Activated CD4-positive, alpha-beta T cell treated with anti-CD3 and anti-CD28 coated beads, Interleukin-2, amount 50 U/mL, for 1 hour (primary cell): ENCODE results near the gene PPP1R26.

Experiments
- DNase-seq: peaks from one replicate; pipeline ENCODE4 v3.0.0-alpha.2; 2020

Gene PPP1R26

GRCh38 chr9:135489188-135489906 lies 9.8 kb downstream of the PPP1R26 start:
- DNase-seq, result no peak

- DNase-seq, result no peak
These were observed 10.7 kb downstream of the PPP1R26 start for GRCh38 chr9:135490166-135490870.

DNA sequence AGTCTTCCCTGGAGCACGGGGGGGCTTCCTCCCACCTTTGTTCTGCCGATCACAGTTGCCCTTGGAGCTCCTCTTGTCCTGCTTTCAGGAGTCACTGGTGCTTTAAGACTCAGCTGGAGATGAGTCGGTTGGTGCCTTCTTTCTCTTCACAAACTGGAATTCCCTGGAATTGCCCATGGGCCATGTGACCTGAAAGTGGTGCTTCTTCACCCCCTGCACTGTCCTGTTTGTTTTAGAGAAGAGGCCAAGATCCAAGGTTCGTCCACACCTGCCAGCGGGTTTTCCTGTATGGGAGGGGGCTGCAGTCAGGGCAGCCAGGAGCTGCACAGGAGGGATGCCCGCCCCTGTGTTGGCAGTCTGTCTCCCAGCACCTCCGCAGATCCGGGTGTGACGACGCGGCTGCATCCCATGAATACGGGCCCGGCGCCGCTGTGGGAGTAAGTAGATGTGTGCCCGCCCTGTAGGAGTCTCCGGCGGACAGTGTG lies 11.4 kb downstream of the PPP1R26 start:
- no peak for DNase-seq

DNA sequence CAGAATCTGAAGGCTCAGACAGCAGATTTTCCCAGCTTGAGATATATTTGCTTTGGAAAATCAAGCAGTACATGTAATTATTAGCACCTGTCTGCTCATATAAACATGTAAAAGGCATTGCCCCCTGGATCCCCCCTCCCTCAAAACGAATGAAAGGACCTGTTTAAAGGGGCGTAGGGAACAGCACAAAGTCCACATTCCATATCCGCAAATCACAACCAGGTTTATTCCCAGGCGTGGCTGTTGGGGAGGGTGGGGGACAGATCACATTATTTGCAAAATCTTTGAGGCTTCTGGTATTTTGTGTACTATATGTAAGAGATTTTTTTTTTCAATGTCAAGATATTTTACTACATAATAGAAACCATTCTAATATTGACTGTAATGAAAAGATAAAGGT lies 12.2 kb downstream of the PPP1R26 start:
- no peak for DNase-seq

- no peak for DNase-seq
These were observed 13.5 kb downstream of the PPP1R26 start for GRCh38 chr9:135492886-135493669.

DNA sequence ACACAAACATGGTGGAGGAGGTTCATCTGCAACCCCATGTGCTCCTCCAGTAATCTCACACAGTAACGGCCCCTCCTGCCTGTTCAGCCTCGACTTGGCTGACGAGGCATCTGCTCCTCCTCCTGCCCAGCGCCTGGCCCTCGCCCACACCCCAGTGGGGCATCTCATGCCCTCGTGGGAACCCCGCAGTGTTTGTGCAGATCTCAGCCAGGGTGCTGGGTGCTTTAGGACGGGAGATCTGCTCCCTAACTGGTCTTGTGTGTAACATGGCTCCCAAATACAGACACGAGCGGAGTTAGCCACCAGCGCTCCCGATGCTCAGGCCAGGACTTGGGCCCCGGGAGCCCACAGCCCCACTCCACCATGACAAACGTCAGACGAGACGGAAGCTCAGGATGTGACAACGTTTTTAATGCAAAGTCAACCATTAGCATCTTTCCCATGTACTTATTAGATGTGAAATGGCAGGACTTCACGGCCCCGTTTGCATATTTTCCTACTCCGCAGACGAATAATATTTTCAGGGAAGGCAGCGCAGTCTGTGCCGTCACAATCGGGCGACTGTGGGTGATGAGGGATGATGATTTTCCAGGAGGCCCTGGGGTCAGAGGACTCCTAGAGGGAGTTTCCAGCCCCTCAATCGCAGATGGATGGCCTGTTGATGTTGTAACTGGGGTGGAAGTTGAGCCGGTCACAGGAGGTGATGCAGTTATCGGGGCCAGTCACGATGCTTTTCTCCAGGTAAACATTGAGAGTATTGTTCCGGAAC lies 15.4 kb downstream of the PPP1R26 start:
- DNase-seq, result no peak

DNA sequence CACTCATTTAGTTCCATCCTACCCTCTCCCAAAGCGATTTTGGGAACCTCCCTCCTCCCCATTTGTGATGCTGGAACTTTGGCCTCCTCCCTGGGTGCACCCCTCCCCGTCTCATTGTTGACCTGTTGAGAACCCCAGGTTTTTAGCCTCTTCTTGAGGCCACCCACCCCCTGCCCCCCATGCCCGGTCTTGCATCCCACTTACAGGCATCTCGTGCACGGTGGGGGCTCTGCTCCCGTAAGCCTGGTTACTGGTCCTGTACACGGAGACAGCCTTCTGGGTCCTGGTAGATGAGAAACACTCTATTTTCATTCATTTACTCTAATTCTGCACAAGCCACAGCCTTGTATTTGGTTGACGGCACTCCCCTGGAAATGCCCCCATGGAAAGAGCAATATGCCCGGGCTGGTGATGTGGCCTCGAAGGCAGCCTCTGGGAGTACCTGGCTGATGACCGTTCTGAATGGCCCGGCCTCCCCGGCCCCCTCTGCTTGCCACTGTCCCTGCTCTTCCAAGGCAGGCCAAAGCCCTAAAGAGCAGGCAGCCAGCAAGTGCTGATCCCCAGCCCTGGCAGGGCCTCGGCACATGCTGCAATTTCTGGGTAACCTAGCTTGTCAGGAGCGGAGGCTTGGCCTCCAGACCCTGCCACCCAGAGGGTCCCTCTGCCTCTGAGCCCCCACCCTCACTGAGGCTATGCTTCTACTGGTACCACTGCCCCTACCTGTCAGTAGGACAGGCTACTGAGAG lies 19.0 kb downstream of the PPP1R26 start:
- DNase-seq, result no peak

DNA sequence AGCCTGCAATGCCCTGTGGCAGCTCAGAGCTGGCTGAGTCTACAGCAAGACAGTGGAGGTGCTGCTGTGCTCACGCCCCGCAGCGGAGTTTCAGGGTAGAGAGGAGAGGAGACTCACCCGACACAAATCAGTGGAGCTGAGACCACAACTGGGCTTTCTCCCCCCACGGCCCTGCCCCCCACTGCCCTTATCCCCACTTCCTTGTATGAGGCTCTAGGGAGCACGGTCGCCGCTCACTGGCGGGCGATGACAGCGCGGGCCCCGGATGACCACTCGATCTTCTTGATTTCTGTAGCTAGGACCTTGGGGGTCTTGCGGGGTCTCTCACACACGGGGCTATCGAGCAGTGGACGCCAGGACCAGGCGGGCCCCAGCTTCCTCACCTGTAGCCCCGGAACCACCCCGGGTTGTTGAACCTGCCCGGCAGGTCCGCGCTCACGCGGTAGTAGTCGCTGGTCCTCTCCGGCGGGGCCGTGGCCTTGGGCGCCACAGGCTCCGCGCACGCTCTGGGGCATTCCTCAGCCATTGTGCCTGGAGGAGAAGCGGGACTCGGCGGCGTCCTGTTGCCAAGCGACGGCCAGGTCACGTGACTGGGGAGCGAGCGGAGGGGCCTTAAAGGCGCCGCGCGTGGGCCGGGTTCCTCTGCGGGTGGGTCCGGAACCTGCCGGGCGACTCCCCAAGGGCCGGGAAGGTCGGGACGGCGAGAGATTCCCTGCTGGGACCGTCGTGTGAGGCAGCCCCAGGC lies 19.9 kb downstream of the PPP1R26 start:
- DNase-seq, result peak; percentile 91

- DNase-seq, result no peak
These were observed 20.5 kb downstream of the PPP1R26 start for GRCh38 chr9:135500071-135500524.

DNA sequence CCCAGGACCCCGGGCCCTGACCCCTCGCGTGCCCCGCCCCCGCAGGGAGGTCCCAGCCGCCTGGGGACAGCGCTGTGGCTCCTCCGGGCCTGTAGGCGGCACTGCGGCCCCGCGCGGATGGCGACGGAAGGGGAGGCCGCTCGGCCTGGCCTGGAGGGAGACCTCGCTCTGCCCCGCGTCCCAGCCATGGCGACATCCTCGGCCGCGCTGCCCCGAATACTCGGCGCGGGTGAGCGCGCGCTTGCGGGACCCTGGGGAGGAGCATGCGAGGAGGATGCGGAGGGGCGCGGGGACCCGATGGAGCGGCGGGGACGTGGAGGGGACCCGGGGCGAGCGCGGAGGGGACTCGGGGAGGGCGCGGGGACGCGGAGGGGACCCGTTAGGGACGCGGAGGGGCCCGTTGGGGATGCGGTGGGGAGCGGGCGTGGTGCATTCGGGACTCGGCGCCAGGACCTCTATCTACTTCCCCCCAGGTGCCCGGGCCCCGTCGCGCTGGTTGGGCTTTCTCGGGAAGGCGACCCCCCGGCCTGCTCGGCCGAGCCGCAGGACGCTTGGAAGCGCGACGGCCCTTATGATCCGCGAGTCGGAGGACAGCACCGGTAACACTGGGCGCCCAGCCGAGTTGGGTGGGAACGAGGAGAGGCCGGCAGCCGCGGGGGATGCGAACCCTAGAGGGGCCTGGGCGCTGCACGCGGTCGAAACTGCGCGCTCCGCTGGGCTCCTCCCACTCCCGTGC lies 21.1 kb downstream of the PPP1R26 start, which contains the start of gene MRPS2:
Gene MRPS2, plus strand, starts transcription at position 158 of the 736 bp plus-strand sequence. Its CDS starts 29 bp downstream, at position 187.
- peak; percentile 79 for DNase-seq

- DNase-seq, result no peak
These were observed 21.9 kb downstream of the PPP1R26 start for GRCh38 chr9:135501261-135502167.

DNA sequence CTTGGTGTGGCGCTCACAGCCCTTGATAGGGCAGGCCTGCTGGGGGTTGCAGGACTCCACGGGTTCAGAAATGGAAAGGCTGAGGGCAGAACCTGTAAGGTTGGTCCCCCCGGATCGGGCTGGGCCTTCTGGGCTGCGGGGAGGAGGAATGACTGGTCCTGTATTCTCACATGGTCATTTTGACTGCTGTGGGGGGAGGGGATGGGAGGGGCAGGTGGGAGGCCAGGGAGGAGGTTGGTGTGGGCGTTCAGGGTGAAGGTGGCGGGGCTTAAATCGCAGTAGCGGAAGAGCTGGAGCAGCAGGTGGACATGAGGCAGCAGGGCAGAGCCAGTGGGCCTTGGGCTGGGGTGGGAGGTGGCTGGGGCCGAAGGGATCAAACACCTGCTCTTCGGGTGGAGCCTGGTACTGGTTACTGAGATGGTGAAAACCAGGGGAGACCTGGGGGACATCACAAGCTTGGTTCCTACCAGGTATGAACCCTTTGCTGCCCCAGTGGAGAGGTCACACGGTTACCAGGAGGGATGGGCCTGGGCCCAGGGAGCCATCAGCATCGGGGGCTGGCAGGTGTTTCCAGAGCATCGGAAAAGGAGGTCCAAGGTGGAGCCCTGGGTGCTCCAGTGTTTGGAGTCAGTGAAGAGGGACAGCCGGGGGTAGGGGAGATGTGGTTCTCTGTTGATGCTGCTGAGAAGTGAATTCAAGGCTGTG lies 22.7 kb downstream of the PPP1R26 start:
- no peak for DNase-seq

- DNase-seq, result no peak
These were observed 23.3 kb downstream of the PPP1R26 start for GRCh38 chr9:135502873-135503321.

- DNase-seq, result no peak
These were observed 24.0 kb downstream of the PPP1R26 start for GRCh38 chr9:135503371-135504261.

GRCh38 chr9:135504262-135505243 lies 25.0 kb downstream of the PPP1R26 start:
- peak; percentile 54 for DNase-seq
